Upper lobe of right lung (tissue), 1 donor: ENCODE measurements around the gene TAOK1. TPM values are rescaled to one million over a fixed set of nuclear protein-coding genes. Genes with fewer than 3 reads are reported as not detected.

ENCODE experiments used
- ATAC-seq: fragments of 200-7000 bp; cut with Tn5 transposase; one replicate; pipeline ENCODE4 v1.9.1; 2020; ENCODE audit warnings: mild to moderate bottlenecking, moderate library complexity
- DNase-seq: peaks from one replicate; pipeline ENCODE4 v3.0.0-alpha.2; 2020
- H3K27ac ChIP-seq: fragments of 200-600 bp; one replicate; pipeline ENCODE4 v1.8.0; 2022
- H3K27me3 ChIP-seq: fragments of 200-600 bp; one replicate; pipeline ENCODE4 v1.8.0; 2022; ENCODE audit warnings: mild to moderate bottlenecking
- H3K36me3 ChIP-seq: fragments of 200-600 bp; one replicate; pipeline ENCODE4 v1.8.0; 2022
- H3K4me1 ChIP-seq: fragments of 200-600 bp; one replicate; pipeline ENCODE4 v1.8.0; 2022
- H3K4me3 ChIP-seq: fragments of 200-600 bp; one replicate; pipeline ENCODE4 v1.8.0; 2022; ENCODE audit warnings: mild to moderate bottlenecking
- H3K9me3 ChIP-seq: fragments of 200-600 bp; one replicate; pipeline ENCODE4 v1.8.0; 2022
- CTCF ChIP-seq: fragments of 200-600 bp; IDR thresholded peaks from one replicate; pipeline ENCODE4 v1.8.0; 2022; ENCODE audit warnings: antibody characterized with exemption
- intact Hi-C: fragments of 100-400 bp; cut with DNase I; formaldehyde crosslinking; loops from one replicate; pipeline ENCODE4 v1.11.0; 2022
- total RNA-seq: library from RNA; stranded (reverse); fragmentation: NEBNext Ultra II Directional; extraction: Animal tissue kit (Norgen Biotek cat#: 25700); gene quantifications from one replicate; pipeline ENCODE4 v1.2.1, GENCODE V29; 2021
- donor health status: DM: no; HTN: yes; CAD: no; lungs with severe emphysema.

The TAOK1 gene
- total RNA-seq, 1 donor from 2014 or later, result 60.2 TPM

GRCh38 chr17:29582772-29583171, 192.6 kb downstream of the TAOK1 start:
- Histone ChIP-seq H3K27me3 (no peaks in the 10 kb centered on the region), H3K27ac (no peak overlapping the region), H3K4me3 (no peak overlapping the region), H3K4me1 (peaks cover 23% of the 10 kb centered on the region), H3K36me3 (peaks cover 30% of the 10 kb centered on the region), H3K9me3 (no peaks in the 10 kb centered on the region)
- no peak for DNase-seq
- intact Hi-C loops, result no loop called here
- TF ChIP-seq CTCF, result no peak
- no peak for ATAC-seq

DNA sequence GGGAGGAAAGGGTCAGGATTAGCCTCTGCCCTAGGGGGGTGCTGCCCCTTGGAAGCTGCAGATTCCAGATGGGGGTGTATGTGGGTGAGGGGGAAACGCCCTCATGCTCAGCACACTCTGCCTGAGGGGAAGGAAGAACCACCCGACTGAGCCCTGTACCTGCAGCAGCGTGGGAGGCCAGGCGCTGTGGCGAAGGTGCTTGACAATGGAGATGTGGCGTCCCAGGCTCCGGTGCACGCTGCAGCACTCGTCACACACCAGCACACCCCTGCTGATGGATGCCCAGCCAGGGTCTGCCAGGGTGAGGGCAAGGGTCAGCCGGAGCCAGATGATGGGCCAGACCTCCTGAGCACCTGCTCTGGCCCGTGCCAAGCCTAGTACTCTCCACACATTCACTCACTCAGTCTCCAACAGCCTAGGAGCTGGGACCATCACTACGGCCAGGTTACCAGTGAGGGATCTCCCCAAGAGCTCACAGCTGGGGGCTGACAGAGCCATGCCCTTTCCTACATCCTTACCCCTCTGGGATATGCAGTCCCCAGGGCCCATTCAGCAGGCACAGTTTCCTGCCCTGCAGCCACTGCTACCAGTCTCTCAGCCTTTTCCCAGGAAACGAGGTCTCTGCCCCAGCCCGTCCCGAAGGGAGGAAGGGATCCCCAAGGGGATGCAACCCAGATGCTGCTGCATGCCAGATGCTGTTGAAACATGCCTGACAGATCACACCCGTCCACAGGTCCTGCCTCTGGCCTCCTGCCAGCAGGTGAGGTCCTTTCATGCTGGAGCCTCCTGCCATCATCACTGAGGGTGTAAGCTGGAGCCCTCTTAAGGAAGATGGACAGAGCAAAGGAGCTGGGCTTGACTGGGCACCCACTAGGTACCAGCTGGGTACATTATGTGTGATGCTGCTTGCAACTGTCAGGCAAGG, 193.4 kb downstream of the TAOK1 start:
- H3K4me3 ChIP-seq, result no peak overlapping the region
- intact Hi-C loops, result no loop called here
- H3K36me3 ChIP-seq, result peaks cover 22% of the 10 kb centered on the region
- no peak for DNase-seq
- no peak for ATAC-seq
- H3K9me3 ChIP-seq, result no peaks in the 10 kb centered on the region
- peak overlapping the region; percentile 73 for H3K27ac ChIP-seq
- no peak for TF ChIP-seq CTCF
- H3K4me1 ChIP-seq, result peaks cover 30% of the 10 kb centered on the region
- no peaks in the 10 kb centered on the region for H3K27me3 ChIP-seq

DNA sequence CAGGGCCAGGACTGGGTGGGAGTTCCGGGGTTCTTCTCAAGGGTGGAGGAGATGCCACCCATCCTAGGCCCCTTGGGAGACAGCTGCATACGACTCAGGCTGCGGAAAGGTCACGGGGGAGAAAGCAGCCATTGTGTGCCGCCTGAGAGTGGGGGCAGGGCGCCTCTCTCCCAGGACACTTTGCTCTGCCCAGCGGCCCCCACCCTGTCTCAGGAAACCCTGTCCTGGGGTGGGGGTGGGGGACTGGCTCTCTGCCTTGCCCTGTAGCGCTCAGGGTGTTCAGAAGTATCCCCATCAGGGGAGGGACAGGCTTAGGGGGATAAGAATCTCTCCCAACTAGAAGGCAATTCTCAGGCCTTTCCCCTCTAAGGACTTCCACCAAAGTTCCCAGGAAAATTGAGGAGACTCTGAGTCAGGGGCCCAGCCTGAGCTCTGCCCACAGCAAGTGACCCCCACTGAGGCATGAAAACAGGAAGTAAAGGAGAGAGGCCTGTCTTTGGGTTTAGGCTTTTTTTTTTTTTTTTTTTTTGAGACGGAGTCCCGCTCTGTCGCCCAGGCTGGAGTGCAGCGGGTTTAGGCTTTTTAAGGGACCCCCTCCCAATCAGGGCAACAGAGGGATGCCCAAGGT, 194.4 kb downstream of the TAOK1 start:
- no peaks in the 10 kb centered on the region for H3K27me3 ChIP-seq
- peak overlapping the region; percentile 73 for H3K27ac ChIP-seq
- intact Hi-C loops, result no loop called here
- ATAC-seq (no peak), DNase-seq (peak; percentile 67)
- peaks cover 30% of the 10 kb centered on the region for H3K4me1 ChIP-seq
- no peaks in the 10 kb centered on the region for H3K9me3 ChIP-seq
- no peak for TF ChIP-seq CTCF
- peaks cover 22% of the 10 kb centered on the region for H3K36me3 ChIP-seq
- peak overlapping the region; percentile 11 for H3K4me3 ChIP-seq

- H3K27ac ChIP-seq, result peak overlapping the region; percentile 73
- H3K4me1 ChIP-seq, result peaks cover 36% of the 10 kb centered on the region
- H3K4me3 ChIP-seq, result peak overlapping the region; percentile 43
- no peak for DNase-seq
- intact Hi-C loops, result no loop called here
- H3K27me3 ChIP-seq, result no peaks in the 10 kb centered on the region
- peaks cover 22% of the 10 kb centered on the region for H3K36me3 ChIP-seq
- no peaks in the 10 kb centered on the region for H3K9me3 ChIP-seq
- no peak for ATAC-seq
- TF ChIP-seq CTCF, result peak; percentile 17
Measured at GRCh38 chr17:29585080-29585751, 195.1 kb downstream of the TAOK1 start.

DNA sequence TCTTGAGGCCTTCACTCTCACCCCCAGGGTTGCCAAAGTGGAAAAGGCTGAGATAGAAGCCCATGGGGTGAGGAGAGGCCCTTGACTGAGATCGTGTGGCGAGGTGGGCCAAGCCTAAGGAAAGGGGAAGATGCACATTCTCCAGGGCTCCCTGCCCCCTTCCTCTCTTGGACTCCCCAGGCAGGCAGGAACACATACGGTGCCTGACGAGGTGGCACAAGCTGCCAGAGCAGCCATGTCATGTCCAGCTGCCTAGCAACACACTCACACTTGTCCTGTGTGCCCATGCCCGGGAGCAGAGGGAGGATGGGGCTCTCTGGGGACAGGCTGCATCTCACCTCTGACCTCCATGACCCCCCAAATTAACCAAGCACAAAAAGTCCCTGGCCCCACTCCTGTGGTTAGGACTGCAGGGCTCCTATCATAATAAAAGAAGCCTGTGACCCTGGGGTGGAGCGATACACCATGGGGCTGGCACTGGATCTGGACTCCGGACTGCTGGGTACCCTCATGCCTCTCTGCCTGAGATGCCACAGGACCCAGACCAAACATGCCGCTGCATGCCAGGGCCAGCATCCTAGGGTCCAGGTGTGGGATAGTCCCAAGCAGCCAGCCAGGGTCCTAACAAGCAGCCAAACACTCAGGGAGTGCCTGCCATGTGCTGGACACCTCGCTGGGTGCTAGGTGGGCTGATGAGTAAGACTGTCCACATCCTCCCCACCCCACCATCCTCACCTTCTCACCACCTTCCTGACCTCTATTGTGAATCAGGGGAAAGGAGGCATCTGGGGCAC, 196.7 kb downstream of the TAOK1 start:
- Histone ChIP-seq H3K36me3 (peaks cover 8% of the 10 kb centered on the region), H3K4me1 (peaks cover 49% of the 10 kb centered on the region), H3K27ac (peak overlapping the region; percentile 73), H3K4me3 (peak overlapping the region; percentile 43), H3K9me3 (no peaks in the 10 kb centered on the region), H3K27me3 (no peaks in the 10 kb centered on the region)
- TF ChIP-seq CTCF, result no peak
- intact Hi-C loops, result no loop called here
- DNase-seq (no peak), ATAC-seq (no peak)
